Measurements from ENCODE around the gene MACF1.

DNA sequence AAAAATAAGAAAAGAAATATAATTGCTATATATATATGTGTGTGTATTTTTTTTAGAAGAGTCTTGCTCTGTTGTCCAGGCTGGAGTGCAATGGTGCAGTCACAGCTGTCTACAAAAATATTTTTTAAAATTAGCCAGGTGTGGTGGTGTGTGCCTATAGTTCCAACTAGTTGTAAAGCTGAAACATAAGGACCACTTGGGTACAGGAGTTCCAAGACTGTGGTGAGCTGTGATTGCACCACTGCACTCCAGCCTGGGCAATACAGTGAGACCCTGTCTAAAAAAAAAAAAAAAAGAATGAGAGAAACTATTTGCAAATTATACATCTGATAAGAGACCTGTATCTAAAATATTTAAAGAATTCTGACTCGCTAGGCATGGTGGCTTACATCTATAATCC lies 328.9 kb downstream of the MACF1 start:
- TF ChIP-seq, protein P1, sequence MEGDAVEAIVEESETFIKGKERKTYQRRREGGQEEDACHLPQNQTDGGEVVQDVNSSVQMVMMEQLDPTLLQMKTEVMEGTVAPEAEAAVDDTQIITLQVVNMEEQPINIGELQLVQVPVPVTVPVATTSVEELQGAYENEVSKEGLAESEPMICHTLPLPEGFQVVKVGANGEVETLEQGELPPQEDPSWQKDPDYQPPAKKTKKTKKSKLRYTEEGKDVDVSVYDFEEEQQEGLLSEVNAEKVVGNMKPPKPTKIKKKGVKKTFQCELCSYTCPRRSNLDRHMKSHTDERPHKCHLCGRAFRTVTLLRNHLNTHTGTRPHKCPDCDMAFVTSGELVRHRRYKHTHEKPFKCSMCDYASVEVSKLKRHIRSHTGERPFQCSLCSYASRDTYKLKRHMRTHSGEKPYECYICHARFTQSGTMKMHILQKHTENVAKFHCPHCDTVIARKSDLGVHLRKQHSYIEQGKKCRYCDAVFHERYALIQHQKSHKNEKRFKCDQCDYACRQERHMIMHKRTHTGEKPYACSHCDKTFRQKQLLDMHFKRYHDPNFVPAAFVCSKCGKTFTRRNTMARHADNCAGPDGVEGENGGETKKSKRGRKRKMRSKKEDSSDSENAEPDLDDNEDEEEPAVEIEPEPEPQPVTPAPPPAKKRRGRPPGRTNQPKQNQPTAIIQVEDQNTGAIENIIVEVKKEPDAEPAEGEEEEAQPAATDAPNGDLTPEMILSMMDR (IDR thresholded peaks at IDR 0.05) = no peak
- no peak for TF ChIP-seq POLR2AphosphoS5 (IDR thresholded peaks at IDR 0.05)

All from prostate gland (tissue), 2 donors.